Hypothalamus (tissue), 51 donors: Measurements from ENCODE around the gene SMIM32.

ENCODE experiments used
- DNase-seq, 51 donors: peaks; one replicate each; lab custom pipeline; 2025; lab: John Stamatoyannopoulos, UW

Gene SMIM32

GRCh38 chr5:136141561-136141960 lies 51.4 kb downstream of the SMIM32 start:
- DNase-seq: no peak
